CD4-positive, alpha-beta memory T cell (primary cell): ENCODE results near the gene HIRIP3. TPM values are rescaled to one million over a fixed set of nuclear protein-coding genes. Genes with fewer than 3 reads are reported as not detected.
"Not testable (repeated sequence)": the region's sequence is repeated elsewhere in the genome, so short reads cannot be mapped to it uniquely, and the experiment has no call there.

Experiments used
- CTCF ChIA-PET: fragments of 350-600 bp; sonication (Branson Sonifier 250); formaldehyde crosslinking; loops from one replicate; lab custom pipeline; 2021; ENCODE audit warnings: inconsistent platforms; ENCODE audit not compliant: partially characterized antibody; lab: Charles Lee
- POLR2A ChIA-PET: fragments of 350-600 bp; sonication (Branson Sonifier 250); formaldehyde crosslinking; loops from one replicate; lab custom pipeline; 2021; ENCODE audit not compliant: partially characterized antibody; lab: Charles Lee
- DNase-seq, 5 donors: peaks; one replicate each; pipeline versions ENCODE4 v3.0.0 to v3.0.0-alpha.2; 2020 to 2022; ENCODE audit warnings: mixed read lengths in 1 of 5
- H3K27ac ChIP-seq: one replicate; pipeline ENCODE4 v1.7.0; 2013; ENCODE audit warnings: low read depth, low read length
- H3K27me3 ChIP-seq: 2 replicates; pipeline ENCODE4 v1.7.0; 2013; ENCODE audit warnings: mild to moderate bottlenecking, low read length, moderate library complexity; ENCODE audit not compliant: insufficient read depth
- H3K36me3 ChIP-seq: 2 replicates; pipeline ENCODE4 v1.7.0; 2013; ENCODE audit warnings: mild to moderate bottlenecking, low read length, moderate library complexity; ENCODE audit not compliant: insufficient read depth
- H3K4me1 ChIP-seq: 2 replicates; pipeline ENCODE4 v1.7.0; 2013; ENCODE audit warnings: mild to moderate bottlenecking, low read length, moderate library complexity; ENCODE audit not compliant: insufficient read depth
- H3K4me3 ChIP-seq, 2 donors: one replicate each; pipeline ENCODE4 v1.7.0; 2013; ENCODE audit warnings: low read length in 2 of 2, mild to moderate bottlenecking in 1 of 2
- H3K9me3 ChIP-seq, 2 donors: one replicate each; pipeline ENCODE4 v1.7.0; 2013; ENCODE audit warnings: low read length in 2 of 2, control low read depth in 1 of 2; ENCODE audit not compliant: control insufficient read depth in 1 of 2
- H3K27ac Mint-ChIP-seq, 7 donors: one replicate each; pipeline ENCODE4 v1.8.0; 2020 to 2021; ENCODE audit warnings: mixed read lengths in 7 of 7, mild to moderate bottlenecking in 6 of 7, inconsistent platforms in 3 of 7, moderate library complexity in 3 of 7
- H3K27me3 Mint-ChIP-seq, 2 donors: one replicate each; pipeline ENCODE4 v1.8.0; 2020 to 2021; ENCODE audit warnings: mixed read lengths in 2 of 2
- H3K36me3 Mint-ChIP-seq, 2 donors: one replicate each; pipeline ENCODE4 v1.8.0; 2020 to 2021; ENCODE audit warnings: mixed read lengths in 2 of 2, inconsistent platforms in 1 of 2, mild to moderate bottlenecking in 1 of 2
- H3K4me1 Mint-ChIP-seq, 4 donors: one replicate each; pipeline ENCODE4 v1.8.0; 2020 to 2021; ENCODE audit warnings: mixed read lengths in 4 of 4, mild to moderate bottlenecking in 1 of 4
- H3K4me3 Mint-ChIP-seq, 8 donors: one replicate each; pipeline ENCODE4 v1.8.0; 2020 to 2021; ENCODE audit warnings: mixed read lengths in 8 of 8, mild to moderate bottlenecking in 7 of 8, moderate library complexity in 6 of 8, inconsistent platforms in 3 of 8
- H3K9me3 Mint-ChIP-seq, 8 donors: one replicate each; pipeline ENCODE4 v1.8.0; 2020 to 2021; ENCODE audit warnings: mixed read lengths in 8 of 8, mild to moderate bottlenecking in 5 of 8, inconsistent platforms in 3 of 8, moderate library complexity in 1 of 8
- intact Hi-C: fragments of 100-400 bp; cut with micrococcal nuclease; formaldehyde crosslinking; loops from one replicate; pipeline ENCODE4 v1.15.1; 2023
- polyA plus RNA-seq, 2 donors: library from polyadenylated mRNA; unstranded; fragments of 300-500 nt; fragmentation: Illumina TruSeq; gene quantifications; one replicate each; pipeline ENCODE4 v1.2.3, GENCODE V29; 2021
- total RNA-seq, 2 experiments: library from RNA; stranded (reverse); gene quantifications; one replicate each; pipeline ENCODE4 v1.2.3, GENCODE V29; 2021

HIRIP3 gene
- total and polyA plus RNA-seq, 4 experiments from 2014 or later = 19.2 to 26.0 (median 20.5) TPM

DNA sequence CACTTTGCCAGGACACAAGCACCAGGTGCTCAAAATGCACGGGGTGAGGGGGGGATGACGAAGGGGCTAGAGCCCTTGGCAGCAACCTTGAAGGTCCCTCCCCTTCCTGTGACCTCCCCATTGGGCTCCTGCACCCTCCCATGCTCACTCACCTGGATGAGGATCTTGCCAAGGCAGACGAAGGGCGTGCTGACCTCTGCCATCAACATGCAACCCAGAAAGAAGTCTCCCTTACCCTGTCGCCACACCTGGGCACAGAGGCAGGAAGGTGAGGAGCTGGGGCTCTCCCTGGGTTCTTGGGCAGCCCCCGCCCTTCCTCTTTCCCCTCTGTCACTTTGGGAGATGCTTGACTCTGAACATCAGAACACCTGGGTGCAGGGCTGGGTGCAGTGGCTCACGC, 30.2 kb upstream of the HIRIP3 start:
- H3K9me3 ChIP-seq = no peaks in the 10 kb centered on the region
- ChIA-PET POLR2A (no interaction called here), CTCF (no interaction called here)
- no peak overlapping the region for H3K27ac ChIP-seq
- Mint-ChIP-seq H3K9me3 (peaks cover 0 to 2% (median 0%) of the 10 kb centered on the region in 8 donors), H3K36me3 (no peaks in the 10 kb centered on the region), H3K4me1 (peaks cover 4 to 17% (median 8%) of the 10 kb centered on the region in 4 donors), H3K27ac (peak overlapping the region in 1 of 7 donors; percentile 48), H3K4me3 (no peak overlapping the region), H3K27me3 (peaks cover 21 to 32% of the 10 kb centered on the region in 2 donors)
- H3K36me3 ChIP-seq = no peaks in the 10 kb centered on the region
- H3K27me3 ChIP-seq = peaks cover 9% of the 10 kb centered on the region
- no peak for DNase-seq
- intact Hi-C loops = no loop called here
- no peak overlapping the region for H3K4me3 ChIP-seq
- peaks cover 9% of the 10 kb centered on the region for H3K4me1 ChIP-seq

DNA sequence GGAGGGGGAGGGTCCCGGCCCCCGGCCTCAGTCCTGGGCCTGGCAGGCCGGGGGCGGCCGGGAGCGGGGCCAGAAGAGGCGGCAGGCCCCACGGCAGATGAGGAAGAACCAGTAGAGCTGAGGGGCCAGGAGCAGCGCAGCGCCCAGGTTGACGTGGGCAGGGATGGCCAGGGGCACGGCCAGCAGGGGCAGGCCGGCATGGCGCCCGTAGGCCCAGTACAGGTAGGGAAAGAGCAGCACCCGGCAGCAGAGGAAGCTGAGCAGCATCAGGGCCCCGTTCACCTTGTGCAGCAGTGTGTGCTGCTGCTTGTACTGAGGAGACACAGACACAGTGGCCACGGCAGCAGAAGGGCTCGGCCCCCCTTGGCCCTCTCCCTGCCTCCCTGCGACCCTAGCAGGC, 29.7 kb upstream of the HIRIP3 start:
- Histone ChIP-seq H3K4me3 (no peak overlapping the region), H3K36me3 (no peaks in the 10 kb centered on the region), H3K9me3 (no peaks in the 10 kb centered on the region), H3K4me1 (peaks cover 9% of the 10 kb centered on the region), H3K27me3 (peaks cover 7% of the 10 kb centered on the region), H3K27ac (no peak overlapping the region)
- Mint-ChIP-seq H3K9me3 (peaks cover 0 to 2% (median 0%) of the 10 kb centered on the region in 8 donors), H3K4me3 (no peak overlapping the region), H3K27me3 (peaks cover 20 to 30% of the 10 kb centered on the region in 2 donors), H3K36me3 (no peaks in the 10 kb centered on the region), H3K4me1 (peaks cover 4 to 15% (median 10%) of the 10 kb centered on the region in 4 donors), H3K27ac (no peak overlapping the region)
- intact Hi-C loops = no loop called here
- ChIA-PET CTCF (no interaction called here), POLR2A (no interaction called here)
- DNase-seq = no peak

DNA sequence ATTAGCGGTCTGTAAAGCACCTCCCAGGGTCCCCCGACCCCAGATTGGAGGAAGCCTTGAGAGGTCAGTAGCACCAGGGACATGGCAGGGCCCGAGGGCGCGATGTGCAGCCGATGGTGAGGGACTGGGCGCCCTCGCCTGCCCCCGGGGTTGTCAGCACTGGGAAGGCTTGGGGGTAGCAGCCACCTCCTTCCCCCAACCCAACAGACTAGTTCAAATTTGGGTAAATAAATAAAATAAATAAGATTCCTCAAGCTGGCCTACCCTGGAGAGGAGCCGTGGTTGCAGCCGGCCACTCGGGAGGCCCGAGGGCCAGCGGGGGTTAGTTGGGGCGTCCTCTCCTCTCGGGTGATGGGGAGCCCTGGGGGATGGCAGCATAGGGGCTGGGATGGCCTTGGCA, 29.0 kb upstream of the HIRIP3 start:
- Histone ChIP-seq H3K4me1 (peaks cover 9% of the 10 kb centered on the region), H3K4me3 (no peak overlapping the region), H3K27ac (no peak overlapping the region), H3K27me3 (no peaks in the 10 kb centered on the region), H3K36me3 (no peaks in the 10 kb centered on the region), H3K9me3 (no peaks in the 10 kb centered on the region)
- intact Hi-C loops = no loop called here
- Mint-ChIP-seq H3K4me1 (peaks cover 4 to 13% (median 8%) of the 10 kb centered on the region in 4 donors), H3K36me3 (no peaks in the 10 kb centered on the region), H3K4me3 (no peak overlapping the region), H3K9me3 (peaks cover 0 to 2% (median 0%) of the 10 kb centered on the region in 8 donors), H3K27me3 (peaks cover 14 to 23% of the 10 kb centered on the region in 2 donors), H3K27ac (no peak overlapping the region)
- no peak for DNase-seq
- ChIA-PET CTCF (interaction anchor here (1.1 kb wide), 1 partner anchor 34 kb away, joined by 3 read pairs; no protein-coding TSS in a partner anchor), POLR2A (no interaction called here)

DNA sequence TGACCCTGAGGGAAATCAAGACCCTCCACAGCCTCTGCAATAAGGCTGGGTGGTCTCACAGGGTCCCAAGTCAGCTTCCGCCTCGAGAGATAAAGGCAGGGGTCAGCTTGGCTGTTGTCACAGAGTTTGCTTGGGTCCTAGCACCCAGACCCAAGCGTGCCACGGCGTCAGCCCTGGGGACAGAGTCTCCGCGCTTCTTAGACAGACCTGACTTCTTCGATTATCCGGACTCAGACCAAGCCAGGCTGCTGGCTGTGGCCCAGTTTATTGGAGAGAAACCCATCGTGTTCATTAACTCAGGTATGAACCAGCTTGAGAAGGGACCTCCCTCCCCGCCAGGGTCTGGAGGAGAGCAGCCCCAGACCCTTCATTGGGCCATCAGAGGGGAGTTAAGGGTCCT, 28.2 kb upstream of the HIRIP3 start:
- POLR2A ChIA-PET = no interaction called here
- Mint-ChIP-seq H3K27me3 (peaks cover 7 to 16% of the 10 kb centered on the region in 2 donors), H3K27ac (no peak overlapping the region)

DNA sequence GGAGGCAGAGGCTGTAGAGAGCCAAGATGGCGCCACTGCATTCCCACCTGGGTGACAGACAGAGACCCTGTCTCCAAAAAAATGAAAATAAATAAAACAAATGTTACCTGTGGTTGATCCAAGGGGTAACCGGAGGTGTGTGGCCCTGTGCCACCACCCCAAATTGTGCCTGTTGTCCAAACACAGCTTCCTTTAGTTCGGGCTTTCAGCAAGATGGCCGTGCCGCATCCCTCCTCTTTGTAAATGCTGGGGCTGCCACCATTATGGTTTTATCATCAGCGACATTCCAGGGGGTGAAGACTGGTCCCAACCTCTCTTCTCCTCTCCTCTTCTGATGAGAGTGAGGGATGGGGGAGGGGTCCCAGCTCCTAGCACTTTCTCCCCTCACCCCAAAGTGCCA, 27.5 kb upstream of the HIRIP3 start, which contains the start of gene C16orf92:
C16orf92 (plus strand) TSS at position 312 of the 400 bp plus-strand sequence. CDS start 143 bp downstream, outside the sequence.
- no peak for DNase-seq
- peaks cover 4 to 13% (median 8%) of the 10 kb centered on the region in 4 donors for H3K4me1 Mint-ChIP-seq
- ChIA-PET CTCF (interaction anchor here (0.6 to 2.0 kb wide), 5 partner anchors 10 to 331 kb away, joined by 3 to 6 read pairs (median 4); no protein-coding TSS in a partner anchor), POLR2A (no interaction called here)
- peak within 1 kb of the TSS in 1 of 8 donors; percentile 20 for H3K4me3 Mint-ChIP-seq
- peaks cover 6 to 13% of the 10 kb centered on the region in 2 donors for H3K27me3 Mint-ChIP-seq
- no peaks in the 10 kb centered on the region for H3K27me3 ChIP-seq
- H3K36me3 Mint-ChIP-seq = no peaks in the 10 kb centered on the region
- no peak within 1 kb of the TSS for H3K27ac Mint-ChIP-seq
- no peaks in the 10 kb centered on the region for H3K36me3 ChIP-seq
- peaks cover 0 to under 1% (median 0%) of the 10 kb centered on the region in 8 donors for H3K9me3 Mint-ChIP-seq
- H3K4me1 ChIP-seq = peaks cover 9% of the 10 kb centered on the region
- H3K4me3 ChIP-seq = no peak within 1 kb of the TSS
- H3K27ac ChIP-seq = no peak within 1 kb of the TSS
- intact Hi-C loops = no loop called here
- H3K9me3 ChIP-seq = no peaks in the 10 kb centered on the region

More for the DNA sequence above, 28.2 kb upstream of the HIRIP3 start:
- peaks cover 9% of the 10 kb centered on the region for H3K4me1 ChIP-seq
- no peaks in the 10 kb centered on the region for H3K36me3 ChIP-seq
- H3K27ac ChIP-seq = no peak overlapping the region
- intact Hi-C loops = no loop called here
- no peaks in the 10 kb centered on the region for H3K27me3 ChIP-seq
- H3K4me3 ChIP-seq = no peak overlapping the region
- H3K9me3 ChIP-seq = no peaks in the 10 kb centered on the region
- Mint-ChIP-seq H3K36me3 (no peaks in the 10 kb centered on the region), H3K4me3 (no peak overlapping the region), H3K9me3 (peaks cover 0 to 2% (median 0%) of the 10 kb centered on the region in 8 donors), H3K4me1 (peaks cover 4 to 13% (median 8%) of the 10 kb centered on the region in 4 donors)
- no peak for DNase-seq
- CTCF ChIA-PET = interaction anchor here (1.1 to 2.0 kb wide), 4 partner anchors 10 to 332 kb away, joined by 3 to 6 read pairs (median 4); no protein-coding TSS in a partner anchor

DNA sequence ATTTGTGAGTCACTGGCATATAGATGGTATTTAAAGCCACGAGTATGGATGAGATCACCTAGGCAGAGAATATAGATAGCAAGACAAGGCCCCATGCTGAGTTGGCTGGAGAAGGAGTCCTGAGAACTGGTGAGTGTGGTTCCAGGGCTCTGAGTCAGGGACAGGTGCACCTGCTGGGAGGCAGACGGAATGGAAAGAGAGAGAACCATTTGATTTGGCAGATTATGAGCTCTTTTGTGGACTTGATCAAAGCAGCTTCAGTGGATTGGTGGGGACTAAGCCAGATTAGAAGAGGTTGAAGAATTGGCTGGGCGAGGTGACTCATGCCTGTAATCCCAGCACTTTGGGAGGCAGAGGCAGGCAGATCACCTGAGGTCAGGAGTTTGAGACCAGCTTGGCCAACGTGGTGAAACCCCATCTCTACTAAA, 23.3 kb upstream of the HIRIP3 start:
- H3K27me3 Mint-ChIP-seq = no peaks in the 10 kb centered on the region
- Histone ChIP-seq H3K4me1 (peaks cover 9% of the 10 kb centered on the region), H3K27me3 (no peaks in the 10 kb centered on the region), H3K36me3 (no peaks in the 10 kb centered on the region), H3K9me3 (no peaks in the 10 kb centered on the region), H3K27ac (no peak overlapping the region), H3K4me3 (no peak overlapping the region)
- CTCF ChIA-PET = interaction anchor here (0.7 to 3.3 kb wide), 9 partner anchors 14 to 328 kb away, joined by 3 to 11 read pairs (median 3); no protein-coding TSS in a partner anchor
- intact Hi-C loops = no loop called here
- no peaks in the 10 kb centered on the region for H3K9me3 Mint-ChIP-seq
- H3K4me1 Mint-ChIP-seq = peaks cover 4 to 13% (median 7%) of the 10 kb centered on the region in 4 donors
- H3K4me3 Mint-ChIP-seq = peak overlapping the region in 2 of 8 donors; percentile 1 to 56
- H3K27ac Mint-ChIP-seq = peak overlapping the region in 1 of 7 donors; percentile 28
- no peak for DNase-seq
- POLR2A ChIA-PET = interaction anchor here (0.6 kb wide), 1 partner anchor 156 kb away, joined by 3 read pairs; the partner anchor contains the start of gene CDIPT
- no peaks in the 10 kb centered on the region for H3K36me3 Mint-ChIP-seq

DNA sequence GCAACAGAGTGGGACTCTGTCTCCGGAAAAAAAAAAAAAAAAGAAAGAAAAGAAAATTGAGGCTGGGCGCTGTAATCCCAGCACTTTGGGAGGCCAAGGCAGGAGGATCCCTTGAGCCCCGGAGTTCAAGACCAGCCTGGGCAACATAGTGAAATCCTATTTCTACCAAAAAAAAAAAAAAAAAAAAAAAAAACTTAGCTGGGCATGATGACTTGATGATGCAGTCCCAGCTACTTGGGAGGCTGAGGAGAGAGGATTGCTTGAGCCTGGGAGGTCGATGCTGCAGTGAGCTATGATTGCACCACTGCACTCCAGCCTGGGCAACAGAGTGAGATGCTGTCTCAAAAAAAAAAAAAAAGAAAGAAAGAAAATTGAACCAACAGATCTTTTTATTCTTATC, 22.5 kb upstream of the HIRIP3 start:
- H3K27me3 Mint-ChIP-seq, H3K36me3 Mint-ChIP-seq, H3K4me3 Mint-ChIP-seq, H3K4me3 ChIP-seq, intact Hi-C loops, H3K27me3 ChIP-seq, H3K36me3 ChIP-seq, H3K27ac ChIP-seq, H3K9me3 ChIP-seq, H3K9me3 Mint-ChIP-seq, H3K4me1 ChIP-seq, DNase-seq, H3K27ac Mint-ChIP-seq: not testable (repeated sequence)
- CTCF ChIA-PET = interaction anchor here (0.7 to 3.3 kb wide), 7 partner anchors 15 to 327 kb away, joined by 3 to 11 read pairs (median 3); no protein-coding TSS in a partner anchor
- peaks cover 4 to 13% (median 7%) of the 10 kb centered on the region in 4 donors for H3K4me1 Mint-ChIP-seq
- POLR2A ChIA-PET = interaction anchor here (0.6 kb wide), 1 partner anchor 177 kb away, joined by 3 read pairs; no protein-coding TSS in a partner anchor
